H1 (cell line): ENCODE data around the gene KCNQ1. TPM values are rescaled to one million over a fixed set of nuclear protein-coding genes. Genes with fewer than 3 reads are reported as not detected.

Experiments used
- CTCF ChIA-PET: fragments of 300-600 bp; sonication (Branson Sonifier 250); formaldehyde crosslinking; loops from one replicate; lab custom pipeline; 2021; ENCODE audit not compliant: partially characterized antibody; lab: Charles Lee
- POLR2A ChIA-PET: fragments of 300-600 bp; sonication (Branson Sonifier 250); formaldehyde crosslinking; loops from one replicate; lab custom pipeline; 2021; ENCODE audit warnings: inconsistent platforms; ENCODE audit not compliant: partially characterized antibody; lab: Charles Lee
- DNase-seq, 2 experiments: peaks; one replicate each; pipeline versions ENCODE4 v3.0.0 to v3.0.0-alpha.2; 2010 to 2022; ENCODE audit warnings: low spot score in 2 of 2, low read depth in 1 of 2, mixed read lengths in 1 of 2
- FAIRE-seq: peaks from 2 replicates; lab custom pipeline; 2011; peaks lifted over from hg19 to GRCh38; lab: Jason Lieb, UNC
- H2AFZ ChIP-seq: 2 replicates; pipeline ENCODE4 v1.8.1; 2012; ENCODE audit warnings: low read length, inconsistent platforms
- H2AK5ac ChIP-seq: 2 replicates; pipeline ENCODE4 v1.6.1; 2013; ENCODE audit warnings: low read depth, low read length
- H2BK120ac ChIP-seq: replicated peaks from 2 replicates; pipeline ENCODE3; 2013; ENCODE audit warnings: low read depth, low read length, inconsistent platforms
- H2BK12ac ChIP-seq: 2 replicates; pipeline ENCODE4 v1.6.1; 2013; ENCODE audit warnings: low read depth, low read length
- H2BK15ac ChIP-seq: 2 replicates; pipeline ENCODE4 v1.6.1; 2013; ENCODE audit warnings: low read length
- H2BK20ac ChIP-seq: 2 replicates; pipeline ENCODE4 v1.6.1; 2013; ENCODE audit warnings: low read length
- H2BK5ac ChIP-seq: 2 replicates; pipeline ENCODE4 v1.6.1; 2013; ENCODE audit warnings: low read depth, low read length
- H3K14ac ChIP-seq: 2 replicates; pipeline ENCODE4 v1.6.1; 2013; ENCODE audit warnings: inconsistent platforms; ENCODE audit not compliant: insufficient read length
- H3K18ac ChIP-seq: 2 replicates; pipeline ENCODE4 v1.6.1; 2013; ENCODE audit warnings: low read length; ENCODE audit errors: extremely low read depth
- H3K23ac ChIP-seq: 2 replicates; pipeline ENCODE4 v1.6.1; 2013; ENCODE audit warnings: inconsistent platforms; ENCODE audit not compliant: insufficient read length
- H3K23me2 ChIP-seq: 2 replicates; pipeline ENCODE4 v1.6.1; 2013; ENCODE audit warnings: low read depth, low read length
- H3K27ac ChIP-seq: 2 replicates; pipeline ENCODE4 v1.6.1; 2011; ENCODE audit warnings: low read depth, low read length, inconsistent platforms
- H3K27me3 ChIP-seq, 4 experiments: replicated peaks in 1 of 4; 1 replicate in 1 of 4; 2 replicates in 3 of 4; pipeline versions ENCODE4 v1.6.1 to v1.8.1; 2011 to 2013; ENCODE audit warnings: low read length in 3 of 4, mild to moderate bottlenecking in 3 of 4, inconsistent platforms in 2 of 4, mixed read lengths in 2 of 4, moderate library complexity in 1 of 4; ENCODE audit not compliant: control insufficient read depth in 3 of 4, insufficient read depth in 3 of 4; ENCODE audit errors: extremely low read depth in 1 of 4
- H3K36me3 ChIP-seq, 4 experiments: 2 replicates each; pipeline versions ENCODE4 v1.6.1 to v1.8.1; 2011 to 2013; ENCODE audit warnings: mild to moderate bottlenecking in 4 of 4, low read length in 3 of 4, moderate library complexity in 2 of 4, control low read depth in 1 of 4, inconsistent platforms in 1 of 4; ENCODE audit not compliant: insufficient read depth in 4 of 4, control insufficient read depth in 2 of 4
- H3K4ac ChIP-seq: replicated peaks from 2 replicates; pipeline ENCODE3; 2013; ENCODE audit warnings: low read length, low read depth, mixed read lengths, inconsistent platforms; ENCODE audit not compliant: insufficient read length
- H3K4me1 ChIP-seq, 4 experiments: replicated peaks in 1 of 4; 1 replicate in 1 of 4; 2 replicates in 3 of 4; pipeline versions ENCODE4 v1.6.1 to v1.8.1; 2011 to 2013; ENCODE audit warnings: low read length in 3 of 4, inconsistent platforms in 2 of 4, mixed read lengths in 1 of 4; ENCODE audit not compliant: insufficient read depth in 4 of 4, control insufficient read depth in 3 of 4
- H3K4me2 ChIP-seq, 2 experiments: 2 replicates each; pipeline versions ENCODE4 v1.6.1 to v1.8.1; 2011 to 2013; ENCODE audit warnings: low read depth in 2 of 2, low read length in 2 of 2, control low read depth in 1 of 2, inconsistent platforms in 1 of 2, mild to moderate bottlenecking in 1 of 2; ENCODE audit not compliant: insufficient read depth in 1 of 2
- H3K4me3 ChIP-seq, 4 experiments: fragments of 200-600, 300-600 bp in 1 of 4; sonication (generic), shearing (Covaris generic), sonication (Bioruptor Twin) in 1 of 4; 2 replicates each; pipeline versions ENCODE4 v1.5.1 to v1.8.1; 2011 to 2016; ENCODE audit warnings: low read length in 4 of 4, low read depth in 3 of 4, control low read depth in 2 of 4, inconsistent platforms in 2 of 4, mild to moderate bottlenecking in 2 of 4, mixed read lengths in 1 of 4, moderate library complexity in 1 of 4; ENCODE audit not compliant: insufficient read depth in 2 of 4; ENCODE audit errors: extremely low read depth in 1 of 4
- H3K56ac ChIP-seq: replicated peaks from 2 replicates; pipeline ENCODE3; 2013; ENCODE audit warnings: low read depth, mild to moderate bottlenecking, mixed read lengths, low read length, inconsistent platforms; ENCODE audit not compliant: insufficient read length
- H3K79me1 ChIP-seq: 2 replicates; pipeline ENCODE4 v1.6.1; 2013; ENCODE audit warnings: low read depth, low read length, control low read depth
- H3K79me2 ChIP-seq, 2 experiments: 2 replicates each; pipeline versions ENCODE4 v1.6.1 to v1.8.1; 2012 to 2013; ENCODE audit warnings: low read length in 2 of 2, mild to moderate bottlenecking in 2 of 2, inconsistent platforms in 1 of 2; ENCODE audit not compliant: insufficient read depth in 2 of 2, control insufficient read depth in 1 of 2
- H3K9ac ChIP-seq, 4 experiments: replicated peaks in 1 of 4; 1 replicate in 1 of 4; 2 replicates in 3 of 4; pipeline versions ENCODE4 v1.6.1 to v1.8.1; 2011 to 2013; ENCODE audit warnings: low read depth in 3 of 4, low read length in 3 of 4, control low read depth in 2 of 4, mild to moderate bottlenecking in 2 of 4, moderate library complexity in 2 of 4, inconsistent platforms in 1 of 4; ENCODE audit errors: extremely low read depth in 1 of 4
- H3K9me3 ChIP-seq, 2 experiments: 2 replicates each; pipeline versions ENCODE4 v1.6.1 to v1.8.1; 2012 to 2013; ENCODE audit warnings: mild to moderate bottlenecking in 2 of 2, moderate library complexity in 2 of 2, control low read depth in 1 of 2, inconsistent platforms in 1 of 2, low read depth in 1 of 2, low read length in 1 of 2, mixed read lengths in 1 of 2; ENCODE audit not compliant: insufficient read depth in 2 of 2
- H4K20me1 ChIP-seq, 2 experiments: replicated peaks in 1 of 2; 2 replicates each; pipeline versions ENCODE3 to v1.8.1; 2011 to 2013; ENCODE audit warnings: inconsistent platforms in 2 of 2, low read length in 2 of 2, mild to moderate bottlenecking in 1 of 2; ENCODE audit not compliant: insufficient read depth in 2 of 2, control insufficient read depth in 1 of 2
- H4K5ac ChIP-seq: 2 replicates; pipeline ENCODE4 v1.6.1; 2013; ENCODE audit warnings: low read length, low read depth, mixed read lengths, inconsistent platforms; ENCODE audit not compliant: insufficient read length
- H4K8ac ChIP-seq: 2 replicates; pipeline ENCODE4 v1.8.0; 2013; ENCODE audit warnings: mild to moderate bottlenecking, moderate library complexity, low read length, inconsistent platforms; ENCODE audit not compliant: insufficient read depth; ENCODE audit errors: extremely low read depth
- H4K91ac ChIP-seq: replicated peaks from 2 replicates; pipeline ENCODE3; 2013; ENCODE audit warnings: low read length, mixed read lengths, inconsistent platforms; ENCODE audit not compliant: insufficient read length
- FOSL1 ChIP-seq: IDR thresholded peaks from 2 replicates; pipeline ENCODE4 v1.6.1; 2011; ENCODE audit warnings: mild to moderate bottlenecking, low read depth, low read length, moderate library complexity; ENCODE audit not compliant: insufficient read depth
- MAX ChIP-seq: IDR thresholded peaks from 2 replicates; pipeline ENCODE4 v1.6.1; 2012; ENCODE audit warnings: inconsistent platforms
- WGBS, 2 experiments: shearing (Covaris generic) in 1 of 2; methylation state at CpG; one replicate each; pipeline versions ENCODE4 v1.1.6 to v1.1.7; 2013 to 2015; ENCODE audit warnings: low lambda C conversion rate in 2 of 2, mixed read lengths in 2 of 2, inconsistent platforms in 1 of 2, low coverage in 1 of 2, missing lambda C conversion rate in 1 of 2; ENCODE audit not compliant: insufficient replicate concordance in 2 of 2, insufficient coverage in 1 of 2, insufficient read length in 1 of 2; ENCODE audit errors: extremely low coverage in 1 of 2, missing lambda C conversion rate in 1 of 2; 5-methylcytosine and 5-hydroxymethylcytosine counted together
- polyA plus RNA-seq, 7 experiments: library from polyadenylated mRNA; depleted of rRNA in 3 of 7; stranded (reverse) in 5 of 7; unstranded in 2 of 7; fragments of >200 nt in 5 of 7; fragments of 200-250 nt in 2 of 7; gene quantifications; 1 replicate in 5 of 7; 2 replicates in 1 of 7; 4 replicates in 1 of 7; pipeline versions ENCODE4 v1.2.1 to v1.2.3, GENCODE V29; 2011 to 2013; ENCODE audit warnings: missing spikeins in 2 of 7, mixed read lengths in 2 of 7
- total RNA-seq: library from RNA; stranded (reverse); fragmentation: NEBNext Ultra II Directional; extraction: Animal tissue kit (Norgen Biotek cat#: 25700); gene quantifications from 2 replicates; pipeline ENCODE4 v1.2.1, GENCODE V29; 2021

KCNQ1 gene
- total and polyA plus RNA-seq, 2 of the 8 experiments (the other 6 are each of a cell fraction or from before 2014, with no cell fraction given), result 1.9 to 2.0 TPM

DNA sequence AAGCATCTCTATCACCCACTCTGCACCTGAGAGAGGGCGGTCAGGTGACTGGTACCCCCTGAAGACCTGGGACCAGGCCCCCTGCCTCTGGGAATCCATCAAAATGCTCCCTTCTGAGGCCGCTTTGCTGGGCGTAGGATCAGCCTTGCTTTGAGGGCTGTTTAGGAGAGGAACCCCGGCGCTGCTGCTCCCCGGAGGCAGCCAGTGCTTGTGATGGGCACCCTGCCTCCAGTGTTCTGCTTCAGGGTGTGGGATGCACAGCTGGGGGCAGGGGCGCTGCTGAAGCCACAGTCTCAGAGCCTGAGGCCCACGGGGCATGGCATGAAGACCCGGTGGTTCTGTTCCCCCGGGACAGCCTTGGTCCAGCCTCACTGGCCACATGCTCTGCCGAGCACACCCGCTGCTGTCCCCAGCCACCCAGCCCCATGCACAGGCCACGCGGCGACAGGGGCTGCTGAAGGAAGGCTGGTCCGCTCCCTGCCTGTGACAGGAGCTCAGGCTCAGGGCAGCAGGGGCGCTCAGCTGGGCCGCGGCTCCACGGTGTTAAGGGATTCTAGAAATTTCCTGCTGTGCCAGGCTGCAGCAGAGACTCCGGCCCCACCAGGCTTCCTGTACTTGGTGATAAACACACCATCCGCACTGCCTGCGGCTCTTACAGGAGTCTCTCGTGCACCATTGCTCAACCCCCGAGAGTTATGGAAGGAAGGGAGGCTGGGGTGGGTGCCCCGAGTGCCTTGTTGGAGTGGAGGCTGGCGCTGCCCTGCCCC, 91.0 kb downstream of the KCNQ1 start:
- no peak for TF ChIP-seq FOSL1
- TF ChIP-seq MAX, result peak; percentile 19; the same call in 1 of the 2 replicates
- no peak overlapping the region for H2BK120ac ChIP-seq
- no peak overlapping the region for H3K14ac ChIP-seq
- no peaks in the 10 kb centered on the region for H3K9me3 ChIP-seq
- 86% methylated on average over 20 of the region's 27 CpGs; no CpG with 5 or more reads in 1 of the 2 experiments for WGBS, 2 experiments
- H3K9ac ChIP-seq, result no peak overlapping the region
- no peak overlapping the region for H2AK5ac ChIP-seq
- FAIRE-seq (no peak), DNase-seq (no peak)
- H3K4me3 ChIP-seq, result no peak overlapping the region
- no peak overlapping the region for H3K23ac ChIP-seq
- no peaks in the 10 kb centered on the region for H3K79me2 ChIP-seq
- 0 out of 2 replicates have a peak overlapping the region, but pooled peaks have one; percentile 32 for H2BK20ac ChIP-seq
- no peak overlapping the region for H3K27ac ChIP-seq
- H2BK5ac ChIP-seq, result no peak overlapping the region
- no peak overlapping the region for H3K18ac ChIP-seq
- ChIA-PET POLR2A (interaction anchor here (1.1 to 2.9 kb wide), 2 partner anchors 352 to 357 kb away, joined by 3 to 9 read pairs; no protein-coding TSS in a partner anchor), CTCF (interaction anchor here (0.6 to 14.3 kb wide), 7 partner anchors 31 to 1630 kb away, joined by 3 to 521 read pairs (median 3); partner anchors contain the start of genes CDKN1C and PHLDA2)
- peaks cover 4 to 19% (median 10%) of the 10 kb centered on the region in 4 experiments for H3K4me1 ChIP-seq
- H2BK12ac ChIP-seq, result no peak overlapping the region
- H3K79me1 ChIP-seq, result no peaks in the 10 kb centered on the region
- no peak overlapping the region for H3K56ac ChIP-seq
- peaks cover 1 to 56% (median 28%) of the 10 kb centered on the region in 4 experiments; a peak in 6 of 7 replicates for H3K27me3 ChIP-seq
- H3K23me2 ChIP-seq, result no peaks in the 10 kb centered on the region
- no peak overlapping the region for H2AFZ ChIP-seq
- H4K20me1 ChIP-seq, result peaks cover 0 to 6% of the 10 kb centered on the region in 2 experiments
- no peak overlapping the region for H4K5ac ChIP-seq
- no peak overlapping the region for H4K8ac ChIP-seq
- no peaks in the 10 kb centered on the region for H3K36me3 ChIP-seq
- no peak overlapping the region for H3K4me2 ChIP-seq
- H3K4ac ChIP-seq, result no peak overlapping the region
- H4K91ac ChIP-seq, result no peak overlapping the region
- peak overlapping the region; percentile 72; the same call in 1 of the 2 replicates for H2BK15ac ChIP-seq
